BLaER1 treated with 17β-estradiol and CSF1 and Interleukin-3, amounts not matched to agents 10 nM and 100 nM (cell line): ENCODE results near the gene NEURL1.

ENCODE experiments used
- H3K27ac ChIP-seq, 11 experiments: shearing (Covaris generic); formaldehyde crosslinking; 2 replicates each; pipeline ENCODE4 v1.8.1; 2022
- H3K27me3 ChIP-seq, 11 experiments: shearing (Covaris generic); formaldehyde crosslinking; 2 replicates each; pipeline ENCODE4 v1.8.1; 2022
- H3K36me3 ChIP-seq, 11 experiments: shearing (Covaris generic); formaldehyde crosslinking; 2 replicates each; pipeline ENCODE4 v1.8.1; 2022
- H3K4me1 ChIP-seq, 10 experiments: shearing (Covaris generic); formaldehyde crosslinking; 2 replicates each; pipeline ENCODE4 v1.8.1; 2022
- H3K4me2 ChIP-seq, 11 experiments: shearing (Covaris generic); formaldehyde crosslinking; 2 replicates each; pipeline ENCODE4 v1.8.1; 2022
- H3K4me3 ChIP-seq, 10 experiments: shearing (Covaris generic); formaldehyde crosslinking; 2 replicates each; pipeline ENCODE4 v1.8.1; 2022
- H3K9ac ChIP-seq, 11 experiments: shearing (Covaris generic); formaldehyde crosslinking; 2 replicates each; pipeline ENCODE4 v1.8.1; 2022
- H3K9me3 ChIP-seq, 11 experiments: shearing (Covaris generic); formaldehyde crosslinking; replicated peaks in 1 of 11; 2 replicates each; pipeline ENCODE4 v1.8.1; 2022
- H4K20me1 ChIP-seq, 11 experiments: shearing (Covaris generic); formaldehyde crosslinking; 2 replicates each; pipeline ENCODE4 v1.8.1; 2022
- Cebpa-rat ChIP-seq, 11 experiments: shearing (Covaris generic); IDR thresholded peaks; 2 replicates each; pipeline ENCODE4 v1.8.1; 2022

NEURL1 gene

DNA sequence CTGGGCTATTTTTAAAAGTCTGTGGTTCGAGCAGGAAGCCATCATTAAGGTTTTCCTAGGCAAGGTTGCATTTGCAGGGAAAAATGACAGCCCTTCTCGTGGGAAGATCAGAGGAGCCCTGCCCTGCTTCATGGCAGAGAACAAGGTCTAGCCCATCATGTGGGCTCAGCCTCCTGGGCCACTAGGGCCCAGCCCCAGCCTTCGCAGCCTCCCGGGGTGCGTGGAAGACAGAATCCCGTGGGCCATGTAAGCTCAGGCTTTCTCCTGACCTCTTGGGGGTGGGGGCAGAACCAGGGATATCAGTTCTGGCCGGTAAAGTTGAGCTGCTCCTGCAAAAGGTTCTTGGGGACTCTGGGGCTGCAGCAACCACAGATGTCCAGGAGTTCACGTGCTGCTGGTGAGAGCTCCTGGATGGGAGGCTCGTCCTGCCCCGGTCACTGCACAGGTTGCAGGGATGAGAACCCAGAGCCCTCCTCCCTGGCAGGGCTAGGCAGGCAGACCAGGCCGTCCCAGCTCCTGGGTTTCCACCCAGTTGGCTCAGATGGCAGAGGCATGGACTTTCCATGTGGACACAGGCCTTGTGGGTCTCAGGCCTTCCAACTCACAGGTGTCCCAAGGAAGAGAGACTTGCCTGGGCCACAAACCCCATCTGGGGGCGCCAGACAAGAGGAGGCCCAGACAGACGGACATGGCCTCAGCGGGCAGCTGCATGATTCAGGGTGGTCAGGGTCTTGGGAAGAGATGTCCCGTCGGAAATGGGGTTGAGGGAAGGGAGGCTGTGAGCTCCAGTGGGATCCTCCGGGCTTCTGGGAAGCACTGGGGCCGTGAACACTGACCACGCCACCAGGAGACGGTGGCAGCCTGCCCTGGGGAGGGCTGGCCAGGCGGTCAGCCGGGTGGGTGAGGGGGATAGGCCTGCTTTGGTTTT lies 126.2 kb downstream of the NEURL1 start:
- Histone ChIP-seq H3K27ac (peak overlapping the region in 4 of 11 experiments; percentile 6 to 49 (median 12); a peak in 2 of 22 replicates), H3K27me3 (no peaks in the 10 kb centered on the region), H3K9me3 (no peaks in the 10 kb centered on the region), H3K4me2 (peak overlapping the region; percentile 39 to 63 (median 52); a peak in 21 of 22 replicates), H3K36me3 (peaks cover 74 to 98% (median 96%) of the 10 kb centered on the region in 11 experiments), H4K20me1 (peaks cover 4 to 68% (median 22%) of the 10 kb centered on the region in 11 experiments; a peak in 16 of 22 replicates), H3K4me1 (peaks cover 31 to 65% (median 45%) of the 10 kb centered on the region in 10 experiments), H3K9ac (peak overlapping the region in 7 of 11 experiments; percentile 4 to 57 (median 15); a peak in 8 of 22 replicates), H3K4me3 (no peak overlapping the region)
- TF ChIP-seq Cebpa-rat (IDR thresholded peaks at IDR 0.05): no peak

- Histone ChIP-seq H3K36me3 (peaks cover 80 to 98% (median 96%) of the 10 kb centered on the region in 11 experiments), H3K4me2 (peak overlapping the region; percentile 39 to 63 (median 52); a peak in 17 of 22 replicates), H3K27me3 (no peaks in the 10 kb centered on the region), H3K27ac (no peak overlapping the region), H4K20me1 (peaks cover 4 to 74% (median 24%) of the 10 kb centered on the region in 11 experiments; a peak in 16 of 22 replicates), H3K4me1 (peaks cover 31 to 58% (median 45%) of the 10 kb centered on the region in 10 experiments), H3K4me3 (no peak overlapping the region), H3K9ac (0 out of 22 replicates have a peak overlapping the region, but pooled peaks of 1 of the 11 experiments have one; percentile 9), H3K9me3 (no peaks in the 10 kb centered on the region)
- TF ChIP-seq Cebpa-rat (IDR thresholded peaks at IDR 0.05): no peak
These were observed 126.8 kb downstream of the NEURL1 start for GRCh38 chr10:103620352-103620740.

GRCh38 chr10:103620891-103621782 lies 127.6 kb downstream of the NEURL1 start:
- H3K9me3 ChIP-seq: no peaks in the 10 kb centered on the region
- no peak for TF ChIP-seq Cebpa-rat (IDR thresholded peaks at IDR 0.05)
- peaks cover 31 to 55% (median 45%) of the 10 kb centered on the region in 10 experiments for H3K4me1 ChIP-seq
- H3K4me2 ChIP-seq: peak overlapping the region in 3 of 11 experiments; percentile 41 to 56 (median 55); a peak in 4 of 22 replicates
- H4K20me1 ChIP-seq: peaks cover 7 to 82% (median 25%) of the 10 kb centered on the region in 11 experiments; a peak in 17 of 22 replicates
- no peak overlapping the region for H3K4me3 ChIP-seq
- peak overlapping the region in 2 of 11 experiments; percentile 4 to 31; a peak in 3 of 22 replicates for H3K27ac ChIP-seq
- H3K27me3 ChIP-seq: no peaks in the 10 kb centered on the region
- peak overlapping the region in 6 of 11 experiments; percentile 5 to 36 (median 20); a peak in 4 of 22 replicates for H3K9ac ChIP-seq
- peaks cover 86 to 100% (median 100%) of the 10 kb centered on the region in 11 experiments for H3K36me3 ChIP-seq

- Histone ChIP-seq H4K20me1 (peaks cover 7 to 85% (median 30%) of the 10 kb centered on the region in 11 experiments; a peak in 17 of 22 replicates), H3K36me3 (peaks cover 86 to 100% (median 100%) of the 10 kb centered on the region in 11 experiments), H3K4me2 (peak overlapping the region in 2 of 11 experiments; percentile 55 to 56; a peak in 2 of 22 replicates), H3K27me3 (no peaks in the 10 kb centered on the region), H3K4me1 (peaks cover 31 to 54% (median 45%) of the 10 kb centered on the region in 10 experiments), H3K27ac (peak overlapping the region in 3 of 11 experiments; percentile 4 to 31 (median 8); a peak in 3 of 22 replicates), H3K9me3 (no peaks in the 10 kb centered on the region), H3K4me3 (no peak overlapping the region), H3K9ac (peak overlapping the region in 7 of 11 experiments; percentile 5 to 36 (median 23); a peak in 4 of 22 replicates)
- TF ChIP-seq Cebpa-rat (IDR thresholded peaks at IDR 0.05): no peak
These were observed 128.2 kb downstream of the NEURL1 start for GRCh38 chr10:103621783-103622125.

- Histone ChIP-seq H3K4me3 (no peak overlapping the region), H3K4me1 (peaks cover 28 to 48% (median 43%) of the 10 kb centered on the region in 10 experiments), H4K20me1 (peaks cover 9 to 90% (median 34%) of the 10 kb centered on the region in 11 experiments; a peak in 18 of 22 replicates), H3K9me3 (no peaks in the 10 kb centered on the region), H3K36me3 (peaks cover 86 to 100% (median 100%) of the 10 kb centered on the region in 11 experiments), H3K4me2 (no peak overlapping the region), H3K27ac (peak overlapping the region in 2 of 11 experiments; percentile 8 to 31; a peak in 1 of 22 replicates), H3K9ac (peak overlapping the region in 4 of 11 experiments; percentile 9 to 36 (median 28); a peak in 3 of 22 replicates), H3K27me3 (no peaks in the 10 kb centered on the region)
- no peak for TF ChIP-seq Cebpa-rat (IDR thresholded peaks at IDR 0.05)
These were observed 128.8 kb downstream of the NEURL1 start for GRCh38 chr10:103622286-103622685.

DNA sequence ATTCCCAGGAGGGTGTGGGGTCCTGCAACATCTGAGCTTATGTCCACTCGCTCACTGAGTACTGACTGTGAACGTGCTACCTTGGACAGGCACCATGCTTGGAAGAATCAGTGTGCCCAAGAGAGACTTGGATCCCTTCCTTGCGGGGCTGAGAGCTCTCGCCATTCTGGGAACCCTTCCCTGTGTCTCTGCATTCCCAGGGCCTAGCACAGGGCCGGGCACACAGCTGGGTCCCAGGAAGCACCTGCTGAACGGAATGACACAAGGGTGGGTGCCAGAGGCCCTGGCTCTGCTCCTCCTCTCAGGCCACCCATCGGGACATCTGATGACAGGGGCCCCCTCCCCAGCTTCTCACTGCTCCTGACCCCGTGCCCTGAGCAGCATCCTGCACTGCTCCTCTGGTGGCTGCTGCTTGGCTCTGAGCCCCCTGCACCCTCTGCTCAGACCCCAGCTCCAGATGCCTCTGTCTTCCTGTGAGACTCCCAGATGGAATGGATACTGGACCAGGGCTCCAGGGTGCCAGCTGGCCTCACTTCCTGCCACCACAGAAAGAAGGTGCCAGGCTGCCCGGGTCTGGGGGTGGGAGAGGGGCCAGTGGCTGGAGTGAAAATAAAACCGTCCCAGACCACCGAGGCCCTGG lies 129.6 kb downstream of the NEURL1 start:
- H3K9ac ChIP-seq: no peak overlapping the region
- peaks cover 25 to 41% (median 35%) of the 10 kb centered on the region in 10 experiments for H3K4me1 ChIP-seq
- no peak overlapping the region for H3K4me2 ChIP-seq
- no peak overlapping the region; a peak in 1 of 22 replicates for H3K27ac ChIP-seq
- TF ChIP-seq Cebpa-rat (IDR thresholded peaks at IDR 0.05): no peak
- H4K20me1 ChIP-seq: peaks cover 6 to 96% (median 37%) of the 10 kb centered on the region in 11 experiments; a peak in 18 of 22 replicates
- peaks cover 86 to 100% (median 100%) of the 10 kb centered on the region in 11 experiments for H3K36me3 ChIP-seq
- no peaks in the 10 kb centered on the region for H3K27me3 ChIP-seq
- no peak overlapping the region for H3K4me3 ChIP-seq
- H3K9me3 ChIP-seq: no peaks in the 10 kb centered on the region

DNA sequence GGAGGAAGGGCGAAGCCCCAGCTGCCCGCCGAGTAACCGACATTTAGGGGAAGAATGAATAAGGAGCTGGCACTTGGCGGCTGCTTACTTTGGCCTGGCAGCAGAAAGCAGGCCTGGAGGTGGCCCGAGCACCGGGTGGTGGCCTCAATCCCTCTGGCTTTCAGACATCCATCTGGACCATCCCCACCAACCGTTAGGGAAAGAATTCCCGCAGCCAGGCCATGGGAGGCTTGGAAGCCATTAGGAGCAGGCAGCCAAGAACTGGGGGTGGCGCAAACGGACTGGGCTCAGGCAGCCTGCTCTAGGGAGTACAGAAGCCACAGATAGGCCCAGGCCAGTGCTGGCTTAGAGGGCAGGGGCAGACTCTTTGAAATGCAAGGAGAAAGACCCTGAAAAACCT lies 132.7 kb downstream of the NEURL1 start:
- no peak overlapping the region for H3K27ac ChIP-seq
- H3K27me3 ChIP-seq: no peaks in the 10 kb centered on the region
- peaks cover 87 to 99% (median 93%) of the 10 kb centered on the region in 11 experiments for H3K36me3 ChIP-seq
- H3K4me3 ChIP-seq: no peak overlapping the region
- peaks cover 26 to 96% (median 60%) of the 10 kb centered on the region in 11 experiments for H4K20me1 ChIP-seq
- no peak overlapping the region for H3K9ac ChIP-seq
- H3K4me2 ChIP-seq: no peak overlapping the region
- no peaks in the 10 kb centered on the region for H3K9me3 ChIP-seq
- TF ChIP-seq Cebpa-rat (IDR thresholded peaks at IDR 0.05): no peak
- peaks cover 8 to 25% (median 20%) of the 10 kb centered on the region in 10 experiments; a peak in 18 of 20 replicates for H3K4me1 ChIP-seq
